HCT116 (cell line): ENCODE results near the gene LCE7A. TPM values are rescaled to one million over a fixed set of nuclear protein-coding genes. Genes with fewer than 3 reads are reported as not detected.

Source experiments
- ATAC-seq: fragments of 200-7000 bp; cut with Tn5 transposase; 2 replicates; pipeline ENCODE4 v1.9.1; 2020; ENCODE audit warnings: mild to moderate bottlenecking, moderate library complexity
- BruUV-seq: library from RNA; stranded (reverse); fragments of 400-500 nt; replicated peaks from 2 replicates; lab custom pipeline; 2021; lab: Mats Ljungman, UMichigan
- CTCF ChIA-PET: fragments of 300-600 bp; sonication (Branson Sonifier 250); formaldehyde crosslinking; loops from one replicate; lab custom pipeline; 2021; ENCODE audit warnings: antibody characterized with exemption; lab: Charles Lee
- POLR2A ChIA-PET: fragments of 300-600, 350-600 bp; sonication (Branson Sonifier 250); formaldehyde crosslinking; loops from one replicate; lab custom pipeline; 2021; ENCODE audit warnings: antibody characterized with exemption; lab: Charles Lee
- RAD21 ChIA-PET, 2 experiments: fragments of 300-600 bp; sonication (Branson Sonifier 250); formaldehyde crosslinking; loops; one replicate each; lab custom pipeline; 2023; ENCODE audit warnings: low total read pairs in 2 of 2; ENCODE audit not compliant: uncharacterized antibody in 2 of 2, unreplicated experiment in 2 of 2, low non-redundant PET in 1 of 2; lab: Charles Lee
- DNase-seq: peaks from one replicate; pipeline ENCODE4 v3.0.0-alpha.2; 2010; ENCODE audit warnings: low read depth, low spot score
- H2AFZ ChIP-seq: fragments of 200-600 bp; shearing (Covaris generic), sonication (generic); 2 replicates; pipeline ENCODE4 v1.6.1; 2017; ENCODE audit warnings: low read depth, mixed run types, mixed read lengths, antibody characterized with exemption, low read length; ENCODE audit not compliant: poor library complexity, severe bottlenecking
- H3K27ac ChIP-seq: 2 replicates; pipeline ENCODE4 v1.5.1; 2012; ENCODE audit warnings: low read depth, low read length
- H3K27me3 ChIP-seq: fragments of 200-600 bp; sonication (generic); 2 replicates; pipeline ENCODE4 v1.6.1; 2016; ENCODE audit warnings: mixed run types, low read length, mixed read lengths; ENCODE audit not compliant: insufficient read depth
- H3K36me3 ChIP-seq, 2 experiments: fragments of 200-500 bp in 1 of 2; fragments of 200-600 bp in 1 of 2; sonication (Bioruptor generic) in 1 of 2; sonication (generic) in 1 of 2; 2 replicates each; pipeline versions ENCODE4 v1.5.1 to v1.6.1; 2014 to 2016; ENCODE audit warnings: low read length in 2 of 2, inconsistent platforms in 1 of 2, mixed read lengths in 1 of 2, mixed run types in 1 of 2; ENCODE audit not compliant: insufficient read depth in 2 of 2, control insufficient read depth in 1 of 2
- H3K4me1 ChIP-seq, 2 experiments: fragments of 200-600 bp in 1 of 2; sonication (generic) in 1 of 2; 2 replicates each; pipeline versions ENCODE4 v1.5.1 to v1.6.1; 2012 to 2017; ENCODE audit warnings: low read length in 2 of 2, inconsistent platforms in 1 of 2, mild to moderate bottlenecking in 1 of 2, mixed read lengths in 1 of 2, mixed run types in 1 of 2, moderate library complexity in 1 of 2; ENCODE audit not compliant: insufficient read depth in 2 of 2, control insufficient read depth in 1 of 2
- H3K4me2 ChIP-seq: fragments of 200-600 bp; sonication (generic); 2 replicates; pipeline ENCODE4 v1.6.1; 2017; ENCODE audit warnings: mixed run types, low read length, mixed read lengths
- H3K4me3 ChIP-seq, 2 experiments: fragments of 200-600 bp in 1 of 2; sonication (generic) in 1 of 2; replicated peaks in 1 of 2; 2 replicates each; pipeline ENCODE4 v1.5.1; 2011 to 2016; ENCODE audit warnings: low read length in 2 of 2, control low read depth in 1 of 2, low read depth in 1 of 2, mild to moderate bottlenecking in 1 of 2, mixed read lengths in 1 of 2, mixed run types in 1 of 2
- H3K79me2 ChIP-seq: fragments of 200-600 bp; sonication (generic); 2 replicates; pipeline ENCODE4 v1.6.1; 2017; ENCODE audit warnings: mild to moderate bottlenecking, mixed run types, low read length, moderate library complexity, mixed read lengths; ENCODE audit not compliant: insufficient read depth
- H3K9ac ChIP-seq: fragments of 200-600 bp; sonication (generic); 2 replicates; pipeline ENCODE4 v1.6.1; 2016; ENCODE audit warnings: low read length, mixed read lengths
- H3K9me2 ChIP-seq: fragments of 200-600 bp; sonication (generic), shearing (Covaris generic); 2 replicates; pipeline ENCODE4 v1.6.1; 2017; ENCODE audit warnings: mixed run types, mild to moderate bottlenecking, moderate library complexity; ENCODE audit not compliant: insufficient read depth
- H3K9me3 ChIP-seq, 2 experiments: fragments of 200-500 bp in 1 of 2; fragments of 200-600 bp in 1 of 2; sonication (Bioruptor generic) in 1 of 2; sonication (generic) in 1 of 2; 2 replicates each; pipeline ENCODE4 v1.6.1; 2014 to 2017; ENCODE audit warnings: low read length in 2 of 2, mixed read lengths in 2 of 2, inconsistent platforms in 1 of 2, low read depth in 1 of 2, mild to moderate bottlenecking in 1 of 2, mixed run types in 1 of 2, moderate library complexity in 1 of 2; ENCODE audit not compliant: control insufficient read depth in 1 of 2, insufficient read depth in 1 of 2
- H4K20me1 ChIP-seq: fragments of 200-600 bp; sonication (generic), shearing (Covaris generic); 2 replicates; pipeline ENCODE4 v1.6.1; 2017; ENCODE audit warnings: mixed run types, mild to moderate bottlenecking, moderate library complexity; ENCODE audit not compliant: insufficient read depth
- ATF3 ChIP-seq: IDR thresholded peaks from 2 replicates; pipeline ENCODE4 v1.6.1; 2012
- CBX3 ChIP-seq: IDR thresholded peaks from 2 replicates; pipeline ENCODE4 v1.6.1; 2012; ENCODE audit warnings: low read depth
- CEBPB ChIP-seq: IDR thresholded peaks from 2 replicates; pipeline ENCODE4 v1.6.1; 2012; ENCODE audit warnings: low read depth
- CTCF ChIP-seq, 3 experiments: fragments of 200-600 bp in 1 of 3; sonication (generic) in 1 of 3; IDR thresholded peaks in 2 of 3; conservative IDR thresholded peaks in 1 of 3; 2 replicates each; pipeline ENCODE4 v1.5.1; 2012 to 2017; ENCODE audit warnings: low read depth in 2 of 3, low read length in 2 of 3, antibody characterized with exemption in 1 of 3, borderline replicate concordance in 1 of 3, control low read depth in 1 of 3, mild to moderate bottlenecking in 1 of 3, mixed read lengths in 1 of 3, mixed run types in 1 of 3, moderate library complexity in 1 of 3; ENCODE audit not compliant: insufficient read depth in 1 of 3
- ELF1 ChIP-seq: IDR thresholded peaks from 2 replicates; pipeline ENCODE4 v1.6.1; 2012; ENCODE audit warnings: low read depth, borderline replicate concordance
- EZH2 ChIP-seq: fragments of 200-600 bp; sonication (generic); IDR thresholded peaks from 2 replicates; pipeline ENCODE4 v1.6.1; 2017; ENCODE audit warnings: antibody characterized with exemption, mixed run types
- EZH2phosphoT487 ChIP-seq: fragments of 200-600 bp; IDR thresholded peaks from 2 replicates; pipeline ENCODE4 v1.6.1; 2018; ENCODE audit warnings: antibody characterized with exemption, borderline replicate concordance
- JUND ChIP-seq: IDR thresholded peaks from 2 replicates; pipeline ENCODE4 v1.6.1; 2012
- MAX ChIP-seq: IDR thresholded peaks from 2 replicates; pipeline ENCODE4 v1.6.1; 2012
- POLR2AphosphoS5 ChIP-seq: IDR thresholded peaks from 2 replicates; pipeline ENCODE4 v1.6.1; 2011; ENCODE audit warnings: mild to moderate bottlenecking, low read depth, low read length, moderate library complexity
- RAD21 ChIP-seq: IDR thresholded peaks from 2 replicates; pipeline ENCODE4 v1.6.1; 2012; ENCODE audit warnings: low read depth, mild to moderate bottlenecking
- REST ChIP-seq: IDR thresholded peaks from 2 replicates; pipeline ENCODE4 v1.6.1; 2012; ENCODE audit warnings: low read depth
- SIN3A ChIP-seq: IDR thresholded peaks from 2 replicates; pipeline ENCODE4 v1.6.1; 2012; ENCODE audit warnings: low read depth
- SRF ChIP-seq: IDR thresholded peaks from 2 replicates; pipeline ENCODE4 v1.6.1; 2012; ENCODE audit warnings: low read depth
- YY1 ChIP-seq: IDR thresholded peaks from 2 replicates; pipeline ENCODE4 v1.6.1; 2011; ENCODE audit warnings: low read length, low read depth, moderate library complexity, mild to moderate bottlenecking; ENCODE audit not compliant: insufficient replicate concordance; ENCODE audit errors: extremely low read depth
- intact Hi-C: fragments of 100-400 bp; cut with micrococcal nuclease; formaldehyde crosslinking; loops from 2 replicates; pipeline ENCODE4 v1.10.0; 2022
- total RNA-seq: library from RNA; stranded (reverse); gene quantifications from one replicate; pipeline ENCODE4 v1.2.1, GENCODE V29; 2021; ENCODE audit not compliant: unreplicated experiment

The LCE7A gene
- total RNA-seq, 1 experiment from 2014 or later: not detected

GRCh38 chr1:152904688-152905440 is 45.1 kb downstream of the LCE7A start (continued):
- TF ChIP-seq CTCF (IDR thresholded peaks at IDR 0.05 in 2 of 3, conservative IDR thresholded peaks at IDR 0.05 in 1 of 3; ENCODE audit: borderline replicate concordance in 1 of 3, insufficient read depth in 1 of 3, low read depth in 2 of 3, low read length in 2 of 3): no peak

GRCh38 chr1:152906023-152906565 is 46.3 kb downstream of the LCE7A start:
- peak; percentile 16 for DNase-seq
- Histone ChIP-seq H3K4me3 (no peak overlapping the region), H4K20me1 (no peaks in the 10 kb centered on the region), H3K9me2 (no peaks in the 10 kb centered on the region), H3K27me3 (peaks cover 51% of the 10 kb centered on the region; the same call in 1 of the 2 replicates), H3K9me3 (no peaks in the 10 kb centered on the region), H2AFZ (no peak overlapping the region), H3K4me1 (peaks cover 0 to 28% of the 10 kb centered on the region in 2 experiments; a peak in 1 of 4 replicates), H3K4me2 (peak overlapping the region; percentile 23; the same call in 1 of the 2 replicates), H3K27ac (no peak overlapping the region), H3K36me3 (no peaks in the 10 kb centered on the region), H3K79me2 (no peaks in the 10 kb centered on the region), H3K9ac (no peak overlapping the region)
- RAD21 ChIA-PET: no interaction called here
- intact Hi-C loops: no loop called here
- BruUV-seq: no TSS peak
- ATAC-seq: peak; percentile 84
- POLR2A ChIA-PET: no interaction called here
- CTCF ChIA-PET: no interaction called here
- no peak for TF ChIP-seq POLR2AphosphoS5
- TF ChIP-seq SIN3A: no peak
- no peak for TF ChIP-seq JUND
- TF ChIP-seq REST: no peak
- TF ChIP-seq ATF3: no peak
- no peak for TF ChIP-seq SRF
- TF ChIP-seq ELF1: no peak
- TF ChIP-seq CEBPB: no peak
- no peak for TF ChIP-seq EZH2phosphoT487
- no peak for TF ChIP-seq RAD21
- TF ChIP-seq MAX: no peak
- TF ChIP-seq YY1: no peak
- TF ChIP-seq CBX3: no peak
- no peak for TF ChIP-seq EZH2
- no peak for TF ChIP-seq CTCF (IDR thresholded peaks at IDR 0.05 in 2 of 3, conservative IDR thresholded peaks at IDR 0.05 in 1 of 3; ENCODE audit: borderline replicate concordance in 1 of 3, insufficient read depth in 1 of 3, low read depth in 2 of 3, low read length in 2 of 3)
